ENCODE data around the gene STK4. TPM values are rescaled to one million over a fixed set of nuclear protein-coding genes. Genes with fewer than 3 reads are reported as not detected.

STK4 gene
- total RNA-seq, 4 donors from 2014 or later, result 9.0 to 43.6 (median 29.6) TPM

DNA sequence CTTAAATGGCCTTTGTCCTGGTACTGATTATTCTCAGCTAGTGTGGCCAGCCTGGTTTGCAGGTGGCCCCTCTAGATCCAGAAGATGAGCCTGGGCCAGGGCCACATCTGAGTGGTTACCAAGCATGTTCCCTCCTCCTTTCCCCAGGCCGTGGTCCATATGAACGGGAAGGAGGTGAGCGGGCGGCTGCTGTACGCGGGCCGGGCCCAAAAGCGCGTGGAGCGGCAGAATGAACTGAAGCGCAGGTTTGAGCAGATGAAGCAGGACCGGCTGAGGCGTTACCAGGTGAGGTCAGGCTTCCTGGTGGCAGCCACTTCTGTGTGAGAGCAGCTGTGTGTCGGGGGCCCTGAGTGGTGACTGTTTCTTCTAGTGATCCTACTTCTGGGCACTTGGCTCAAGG lies 44.9 kb upstream of the STK4 start:
- intact Hi-C loops (cut with DNase I; ENCODE audit: low total_unique reads), result no loop called here
- Histone ChIP-seq H3K36me3 (no peaks in the 10 kb centered on the region), H3K27me3 (no peaks in the 10 kb centered on the region)

DNA sequence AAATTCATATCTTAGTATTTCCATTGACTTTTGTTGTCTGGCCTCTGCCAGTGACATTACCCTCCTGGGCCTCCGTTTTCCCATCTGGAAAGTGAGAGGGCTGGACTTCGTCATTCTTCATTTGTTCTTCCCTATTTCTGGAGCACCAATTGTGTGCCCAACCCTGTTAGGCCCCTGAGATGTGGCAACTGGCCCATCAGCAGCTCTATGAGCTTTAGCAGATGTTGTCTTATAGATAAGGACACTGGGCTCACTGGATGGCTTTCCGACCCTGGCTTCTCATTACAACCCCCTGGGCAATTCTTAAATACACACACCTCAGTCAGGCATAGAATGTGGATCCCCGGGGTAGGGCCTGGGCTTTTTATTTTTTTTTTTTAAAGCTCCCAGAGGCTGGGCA lies 41.8 kb upstream of the STK4 start:
- DNase-seq, result no peak
- Histone ChIP-seq H3K36me3 (no peaks in the 10 kb centered on the region), H3K27me3 (no peaks in the 10 kb centered on the region), H3K9me3 (no peaks in the 10 kb centered on the region), H3K27ac (no peak overlapping the region), H3K4me3 (no peak overlapping the region), H3K4me1 (no peaks in the 10 kb centered on the region)
- TF ChIP-seq POLR2A (IDR thresholded peaks at IDR 0.05), result no peak
- TF ChIP-seq, protein P1, sequence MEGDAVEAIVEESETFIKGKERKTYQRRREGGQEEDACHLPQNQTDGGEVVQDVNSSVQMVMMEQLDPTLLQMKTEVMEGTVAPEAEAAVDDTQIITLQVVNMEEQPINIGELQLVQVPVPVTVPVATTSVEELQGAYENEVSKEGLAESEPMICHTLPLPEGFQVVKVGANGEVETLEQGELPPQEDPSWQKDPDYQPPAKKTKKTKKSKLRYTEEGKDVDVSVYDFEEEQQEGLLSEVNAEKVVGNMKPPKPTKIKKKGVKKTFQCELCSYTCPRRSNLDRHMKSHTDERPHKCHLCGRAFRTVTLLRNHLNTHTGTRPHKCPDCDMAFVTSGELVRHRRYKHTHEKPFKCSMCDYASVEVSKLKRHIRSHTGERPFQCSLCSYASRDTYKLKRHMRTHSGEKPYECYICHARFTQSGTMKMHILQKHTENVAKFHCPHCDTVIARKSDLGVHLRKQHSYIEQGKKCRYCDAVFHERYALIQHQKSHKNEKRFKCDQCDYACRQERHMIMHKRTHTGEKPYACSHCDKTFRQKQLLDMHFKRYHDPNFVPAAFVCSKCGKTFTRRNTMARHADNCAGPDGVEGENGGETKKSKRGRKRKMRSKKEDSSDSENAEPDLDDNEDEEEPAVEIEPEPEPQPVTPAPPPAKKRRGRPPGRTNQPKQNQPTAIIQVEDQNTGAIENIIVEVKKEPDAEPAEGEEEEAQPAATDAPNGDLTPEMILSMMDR (IDR thresholded peaks at IDR 0.05), result no peak
- intact Hi-C loops (cut with DNase I; ENCODE audit: low total_unique reads), result no loop called here

More for the DNA sequence above, 44.9 kb upstream of the STK4 start:
- DNase-seq, result no peak
- Histone ChIP-seq H3K4me1 (no peaks in the 10 kb centered on the region), H3K27ac (no peak overlapping the region), H3K4me3 (no peak overlapping the region), H3K9me3 (no peaks in the 10 kb centered on the region)
- TF ChIP-seq, protein P1 (IDR thresholded peaks at IDR 0.05), result no peak
- TF ChIP-seq POLR2A (IDR thresholded peaks at IDR 0.05), result no peak

DNA sequence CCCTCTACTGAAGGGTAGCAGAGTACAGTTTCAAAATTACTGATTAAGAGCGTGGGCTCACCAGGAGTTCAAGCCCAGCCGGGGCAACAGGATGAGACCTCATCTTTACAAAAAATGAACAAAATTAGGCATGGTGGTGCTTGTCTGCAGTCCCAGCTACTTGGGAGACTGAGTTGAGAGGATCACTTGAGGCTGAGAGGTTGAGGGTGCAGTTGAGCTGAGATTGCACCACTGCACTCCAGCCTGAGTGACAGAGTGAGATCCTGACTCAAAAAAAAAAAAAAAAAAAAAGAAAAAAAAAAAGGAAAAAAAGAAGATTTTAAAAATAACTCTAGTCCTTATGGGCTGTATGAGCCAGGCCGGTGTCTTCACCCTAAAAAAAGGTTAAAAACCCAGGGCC lies 37.7 kb upstream of the STK4 start:
- no peak for DNase-seq
- H3K36me3 ChIP-seq, result no peaks in the 10 kb centered on the region
- intact Hi-C loops (cut with DNase I; ENCODE audit: low total_unique reads), result no loop called here
- no peak overlapping the region for H3K4me3 ChIP-seq
- H3K27me3 ChIP-seq, result no peaks in the 10 kb centered on the region
- TF ChIP-seq, protein P1 (IDR thresholded peaks at IDR 0.05), result no peak
- TF ChIP-seq POLR2A (IDR thresholded peaks at IDR 0.05), result no peak
- H3K9me3 ChIP-seq, result no peaks in the 10 kb centered on the region
- H3K4me1 ChIP-seq, result no peaks in the 10 kb centered on the region
- H3K27ac ChIP-seq, result no peak overlapping the region

DNA sequence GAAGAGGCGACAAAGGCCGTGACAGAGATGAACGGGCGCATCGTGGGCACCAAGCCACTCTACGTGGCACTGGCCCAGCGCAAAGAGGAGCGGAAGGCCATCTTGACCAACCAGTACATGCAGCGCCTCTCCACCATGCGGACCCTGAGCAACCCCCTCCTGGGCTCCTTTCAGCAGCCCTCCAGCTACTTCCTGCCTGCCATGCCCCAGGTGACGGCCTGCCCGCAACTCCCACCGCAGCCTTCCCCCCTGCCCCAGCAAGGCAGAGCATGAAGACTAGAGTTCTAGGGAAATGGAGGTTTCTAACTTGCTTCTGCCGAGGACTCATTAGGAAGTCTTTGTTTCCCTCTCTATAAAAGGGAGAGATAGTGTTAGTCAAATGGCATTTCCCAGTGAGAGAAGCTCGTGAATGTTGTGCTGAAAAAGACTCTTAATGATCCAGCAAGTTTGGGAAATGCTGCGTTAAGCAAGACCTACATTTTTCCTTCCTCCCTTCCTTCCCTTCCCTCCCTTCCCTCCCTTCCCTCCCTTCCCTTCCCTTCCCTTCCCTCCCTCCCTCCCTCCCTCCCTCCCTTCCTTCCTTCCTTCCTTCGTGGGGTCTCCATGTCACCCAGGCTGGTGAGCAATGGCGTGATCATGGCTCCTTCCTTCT lies 35.7 kb upstream of the STK4 start:
- TF ChIP-seq POLR2A (IDR thresholded peaks at IDR 0.05), result no peak
- TF ChIP-seq, protein P1 (IDR thresholded peaks at IDR 0.05), result no peak
- DNase-seq, result no peak
- Histone ChIP-seq H3K36me3 (no peaks in the 10 kb centered on the region), H3K4me1 (no peaks in the 10 kb centered on the region), H3K9me3 (no peaks in the 10 kb centered on the region), H3K27ac (no peak overlapping the region), H3K4me3 (no peak overlapping the region), H3K27me3 (no peaks in the 10 kb centered on the region)
- intact Hi-C loops (cut with DNase I; ENCODE audit: low total_unique reads), result no loop called here

DNA sequence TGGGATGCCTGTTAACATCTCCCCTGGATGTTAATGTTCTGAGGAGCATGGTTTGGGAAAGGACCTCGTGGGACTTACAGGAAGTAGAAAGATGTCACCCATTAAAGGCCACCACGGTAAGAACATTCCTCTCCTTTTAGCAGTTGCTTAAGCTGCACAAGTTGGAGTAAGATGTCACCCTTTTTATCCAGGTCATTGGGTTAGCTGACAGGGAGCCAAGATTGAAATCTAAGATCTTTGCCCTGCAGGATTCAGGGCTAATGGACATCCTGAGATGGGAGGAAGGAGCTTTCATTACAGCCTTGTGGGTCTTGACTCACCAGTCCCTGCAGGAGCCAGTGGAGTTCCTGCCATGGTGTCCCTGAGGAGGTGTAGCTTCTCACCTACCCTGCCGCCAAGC lies 34.4 kb upstream of the STK4 start:
- intact Hi-C loops (cut with DNase I; ENCODE audit: low total_unique reads), result no loop called here
- TF ChIP-seq, protein P1 (IDR thresholded peaks at IDR 0.05), result no peak
- TF ChIP-seq POLR2A (IDR thresholded peaks at IDR 0.05), result no peak

More for the DNA sequence above, 34.4 kb upstream of the STK4 start:
- Histone ChIP-seq H3K27ac (no peak overlapping the region), H3K27me3 (no peaks in the 10 kb centered on the region), H3K36me3 (no peaks in the 10 kb centered on the region), H3K9me3 (no peaks in the 10 kb centered on the region), H3K4me1 (no peaks in the 10 kb centered on the region), H3K4me3 (no peak overlapping the region)
- no peak for DNase-seq
